HL-60/S4 treated with retinoic acid at 250 ng/mL for 4 days and 3 days (cell line): ENCODE data around the gene GSTK1.
"Not testable (repeated sequence)": the region's sequence is repeated elsewhere in the genome, so short reads cannot be mapped to it uniquely, and the experiment has no call there.

Experiments
- in situ Hi-C: fragments of 300-500 bp; cut with MboI; formaldehyde crosslinking; loops from 2 replicates; pipeline ENCODE4 v1.7.0; 2022; ENCODE audit warnings: low sequenced_read_pairs

Gene GSTK1

DNA sequence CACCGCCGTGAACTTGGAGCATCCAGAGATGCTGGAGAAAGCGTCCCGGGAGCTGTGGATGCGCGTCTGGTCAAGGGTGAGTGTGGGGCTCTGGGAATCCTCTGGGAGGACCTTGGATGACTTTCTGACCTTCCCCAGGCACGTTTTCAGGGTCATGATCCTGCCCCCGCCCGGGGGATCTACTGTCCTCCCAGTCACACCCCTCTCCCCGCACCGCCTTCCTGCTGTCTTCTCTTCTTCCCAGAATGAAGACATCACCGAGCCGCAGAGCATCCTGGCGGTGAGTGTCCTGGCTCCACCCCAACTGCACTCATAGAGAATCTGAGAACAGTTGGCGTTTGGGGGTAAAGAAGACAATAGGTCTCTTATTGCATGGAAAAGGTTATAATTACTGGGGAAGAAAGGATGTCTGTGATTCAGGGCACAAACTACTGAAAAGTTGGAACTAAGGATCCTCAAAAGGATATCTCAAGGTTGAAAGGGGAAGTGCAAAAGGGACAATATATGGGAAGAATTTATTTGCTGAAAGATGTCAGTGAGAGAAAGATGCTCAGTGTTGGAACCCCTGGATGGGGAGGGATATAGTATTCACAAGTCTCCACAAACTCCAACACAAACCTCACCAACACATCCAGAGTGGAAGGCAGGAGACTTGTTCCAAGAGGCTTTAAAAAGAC is 1.9 kb downstream of the GSTK1 start:
- in situ Hi-C loops, result no loop called here

DNA sequence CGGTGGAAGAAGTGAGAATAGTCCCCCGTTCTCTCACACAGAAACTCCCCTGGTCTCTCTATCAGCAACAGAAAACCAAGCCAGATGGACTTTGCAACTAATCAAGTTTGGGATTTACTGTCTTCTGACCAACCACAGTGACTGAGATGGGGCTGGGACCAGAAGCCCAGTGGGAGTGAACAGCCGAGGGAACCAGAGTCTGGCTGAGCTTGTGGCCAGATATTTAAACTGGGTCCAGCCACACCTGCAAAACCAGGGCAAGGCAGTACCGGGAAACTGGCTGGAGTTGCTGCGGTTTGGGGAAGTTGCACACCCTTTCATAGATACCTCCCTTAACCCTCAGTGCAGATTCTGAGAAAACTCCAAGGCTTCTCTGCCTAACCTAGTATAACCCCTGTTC is 6.0 kb downstream of the GSTK1 start:
- in situ Hi-C loops, result no loop called here

DNA sequence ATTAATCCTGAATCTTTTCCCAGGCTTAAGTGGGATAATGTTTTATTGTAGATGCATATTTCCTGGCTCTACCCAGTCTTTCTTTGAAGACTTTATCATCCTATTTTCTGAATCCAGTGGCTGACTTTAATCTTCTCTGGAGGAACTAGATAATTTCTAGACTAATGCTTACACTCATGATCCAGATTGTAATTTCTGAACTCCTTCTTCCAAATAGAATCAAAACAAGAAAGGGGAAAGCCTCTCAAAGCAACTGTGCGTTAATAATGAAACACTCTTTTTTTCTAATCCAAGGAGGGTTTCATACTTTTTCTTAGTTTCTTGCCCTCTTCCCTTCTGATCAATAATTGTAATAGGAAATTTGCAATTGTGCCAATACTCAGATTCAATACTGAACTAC is 8.0 kb downstream of the GSTK1 start:
- in situ Hi-C loops, result no loop called here

DNA sequence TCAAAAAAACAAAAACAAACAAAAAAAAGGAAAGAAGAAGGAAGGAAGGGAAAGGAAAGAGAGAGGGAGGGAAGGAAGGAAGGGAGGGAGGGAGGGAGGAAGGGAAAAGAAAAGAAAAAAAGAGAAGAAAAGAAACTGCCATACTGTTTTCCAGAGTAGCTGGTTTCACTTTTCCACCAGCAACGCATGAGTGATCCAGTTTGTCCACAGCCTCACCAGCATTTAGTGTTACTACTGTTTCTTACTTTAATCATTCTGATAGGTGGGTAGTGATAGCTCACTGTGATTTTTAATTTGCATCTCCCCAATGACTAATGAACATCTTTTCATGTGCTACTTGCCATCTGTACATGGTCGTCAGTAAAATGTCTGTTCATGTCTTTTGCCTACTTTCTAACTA is 9.6 kb downstream of the GSTK1 start:
- in situ Hi-C loops, result no loop called here

DNA sequence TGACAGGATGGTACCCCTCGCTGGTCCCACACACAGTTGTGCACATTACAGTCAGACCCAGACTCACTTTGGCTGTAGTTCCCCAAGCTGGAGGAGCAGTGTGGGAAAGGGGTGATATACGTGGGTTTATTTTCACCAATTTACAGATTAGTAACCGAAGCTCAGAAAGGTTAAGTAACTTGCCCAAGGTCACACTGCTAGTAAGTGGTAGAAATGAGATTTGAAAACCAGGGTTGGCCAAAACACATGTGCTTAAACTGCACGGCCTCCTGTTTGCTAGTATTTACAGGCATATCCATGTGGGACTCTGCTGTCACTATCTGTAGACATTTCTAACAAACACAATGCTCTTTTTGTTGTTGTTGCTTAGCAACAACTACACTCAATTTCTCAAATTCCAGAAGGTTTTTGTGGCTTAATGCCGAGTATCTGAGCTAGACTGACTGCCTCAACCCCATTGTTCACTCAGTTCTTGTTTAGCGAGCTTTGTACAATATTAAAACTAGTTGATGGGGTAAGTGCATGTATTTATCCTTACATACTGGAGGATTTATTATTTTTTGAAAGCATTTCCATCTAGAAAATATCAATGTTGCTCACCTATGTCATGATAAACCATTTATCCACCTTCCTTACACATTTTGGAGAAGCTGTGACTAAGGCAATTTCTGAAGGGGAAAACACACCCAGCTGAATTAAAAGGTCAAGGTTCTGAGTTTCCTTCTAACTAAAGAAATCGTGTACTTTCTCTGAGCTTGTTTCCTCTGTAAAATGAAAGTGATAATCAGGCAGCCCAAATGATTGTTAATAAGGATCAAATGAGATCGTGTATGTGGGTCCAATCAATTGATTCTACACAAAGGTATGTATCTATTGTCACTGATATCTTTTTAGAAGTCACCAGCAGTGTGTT is 16.2 kb downstream of the GSTK1 start:
- in situ Hi-C loops, result no loop called here

DNA sequence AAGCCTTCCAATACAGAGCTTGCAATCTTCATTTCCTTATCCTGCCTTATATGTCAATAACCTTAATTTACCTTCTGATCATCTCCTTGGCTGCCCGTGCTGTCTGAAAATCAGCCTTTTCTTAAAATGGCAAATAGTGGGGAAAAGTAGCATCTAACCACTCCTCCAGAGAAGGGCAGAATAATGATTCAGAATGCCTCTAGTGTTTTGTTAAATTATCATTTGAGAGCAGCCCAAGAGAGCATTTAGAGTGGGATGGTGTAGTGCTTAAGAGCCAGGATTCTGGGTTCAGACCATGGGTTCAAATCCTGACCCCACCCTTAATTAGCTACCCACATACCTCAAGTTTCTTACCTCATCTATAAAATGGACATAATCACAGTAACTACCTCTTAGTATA is 16.9 kb downstream of the GSTK1 start:
- in situ Hi-C loops, result no loop called here

DNA sequence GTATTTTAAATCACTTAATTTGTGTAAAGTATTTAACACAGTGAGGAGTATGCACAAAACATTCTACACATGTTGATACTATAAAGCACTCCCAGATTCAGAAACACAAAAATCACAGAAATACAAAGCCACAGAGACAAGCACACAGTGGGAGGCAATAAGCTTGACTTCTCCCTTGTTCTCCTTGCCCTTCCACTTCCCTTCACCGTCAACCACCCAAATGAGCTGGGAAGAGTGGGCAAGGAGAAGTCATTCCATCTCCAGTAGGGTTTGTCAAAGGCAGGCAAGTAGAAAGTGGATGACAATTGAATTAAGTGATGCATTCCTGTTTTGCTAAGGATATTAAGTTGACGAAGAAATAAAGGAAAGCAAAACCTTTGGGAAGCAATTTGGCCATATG is 17.3 kb downstream of the GSTK1 start:
- in situ Hi-C loops, result no loop called here

DNA sequence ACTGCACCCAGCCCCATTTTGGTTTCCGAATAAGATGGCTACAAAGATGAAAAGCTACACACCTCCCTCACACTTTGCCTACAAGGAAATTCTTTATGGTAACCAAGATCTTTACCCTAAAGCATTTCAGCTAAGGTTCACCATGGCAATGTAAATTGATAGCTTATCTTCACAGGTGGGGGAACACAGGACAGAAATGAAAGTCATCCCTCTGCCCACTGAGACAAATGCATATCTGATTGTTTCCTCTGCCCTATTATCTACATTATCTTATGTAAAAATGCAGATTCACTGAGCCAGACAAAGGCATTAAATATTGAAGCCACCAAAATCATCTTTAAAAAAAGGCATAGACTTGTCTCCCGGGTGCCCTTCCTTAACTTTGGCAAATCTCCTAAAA is 18.3 kb downstream of the GSTK1 start:
- in situ Hi-C loops, result no loop called here

DNA sequence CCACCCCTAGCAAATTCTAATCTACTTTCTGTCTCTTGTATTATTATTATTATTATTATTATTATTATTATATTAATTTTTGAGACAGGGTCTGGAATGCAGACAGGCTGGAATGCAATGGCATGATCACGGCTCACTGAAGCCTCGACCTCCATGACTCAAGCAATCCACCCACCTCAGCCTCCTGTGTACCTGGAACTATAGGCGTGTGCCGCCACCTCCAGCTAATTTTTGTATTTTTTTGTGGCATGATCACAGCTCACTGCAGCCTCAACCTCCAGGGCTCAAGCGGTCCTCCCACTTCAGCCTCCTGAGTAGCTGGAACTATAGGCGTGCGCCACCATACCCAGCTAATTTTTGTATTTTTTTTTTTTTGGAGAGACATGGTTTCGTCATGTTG is 18.9 kb downstream of the GSTK1 start:
- in situ Hi-C loops, result no loop called here

DNA sequence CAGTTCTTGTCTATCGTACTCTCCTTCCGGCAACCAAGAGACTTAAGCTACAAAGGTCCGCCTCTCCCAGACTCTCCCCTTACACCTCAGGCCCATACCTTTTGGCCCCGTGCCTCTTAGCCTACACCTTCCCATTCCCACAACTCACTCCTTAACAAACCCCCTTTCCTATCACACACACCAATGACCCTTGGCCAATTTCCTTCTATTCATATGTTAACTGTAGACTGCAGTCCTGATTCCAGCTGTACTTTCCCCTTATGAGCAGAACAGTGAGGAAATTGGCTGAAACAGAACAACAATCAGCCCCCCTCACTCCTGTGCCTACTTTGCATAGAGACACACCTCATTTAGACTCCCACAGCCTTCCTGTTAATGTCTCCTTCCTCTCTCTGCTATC is 20.1 kb downstream of the GSTK1 start:
- in situ Hi-C loops, result no loop called here

DNA sequence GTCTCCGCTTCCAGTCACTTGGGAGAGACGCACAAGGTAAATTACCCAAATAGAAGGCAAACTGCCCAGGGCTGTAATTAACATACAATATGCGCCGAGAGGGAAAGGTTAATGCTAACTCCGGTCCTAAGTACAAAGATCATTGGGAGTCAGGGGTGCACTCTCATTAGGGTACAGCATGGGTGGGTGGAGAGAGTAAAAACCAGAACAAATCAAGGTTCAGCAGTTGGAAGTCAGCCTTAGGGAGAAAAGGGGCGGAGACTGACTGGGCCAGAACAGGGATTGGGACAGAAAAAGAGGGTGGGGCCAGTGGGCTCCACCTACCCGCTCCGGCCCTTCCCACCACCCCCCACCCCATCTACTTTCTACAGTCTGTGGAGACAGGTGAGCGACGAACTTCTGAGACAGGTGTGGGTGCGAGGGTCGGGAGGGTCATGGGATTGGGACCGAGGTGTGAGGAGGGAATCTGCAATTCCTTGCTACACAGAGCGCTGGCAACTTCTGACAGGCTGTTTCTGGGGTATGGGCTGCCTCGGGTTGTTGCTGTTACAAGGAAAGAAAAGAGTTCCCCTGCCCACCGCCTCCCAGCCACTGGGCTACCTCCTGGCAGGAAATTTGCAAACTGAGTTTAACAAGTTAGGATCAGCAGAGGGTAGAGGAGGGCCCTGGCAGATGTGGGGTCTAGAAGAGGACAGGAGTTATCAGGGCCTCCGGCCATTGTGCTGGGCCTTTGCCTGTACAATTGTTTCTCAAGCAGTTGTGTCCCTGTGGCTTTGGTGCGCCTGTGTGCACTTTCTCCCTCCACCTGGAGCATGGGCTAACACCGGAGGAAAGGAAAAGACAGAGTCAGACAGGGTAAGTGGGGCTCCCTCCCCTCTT is 21.6 kb downstream of the GSTK1 start, which contains the start of gene TMEM139:
Gene TMEM139 (plus strand): TSS at position 368 of the 879 bp plus-strand sequence. CDS start 1,000 bp downstream, outside the sequence.
- in situ Hi-C loops, result no loop called here

DNA sequence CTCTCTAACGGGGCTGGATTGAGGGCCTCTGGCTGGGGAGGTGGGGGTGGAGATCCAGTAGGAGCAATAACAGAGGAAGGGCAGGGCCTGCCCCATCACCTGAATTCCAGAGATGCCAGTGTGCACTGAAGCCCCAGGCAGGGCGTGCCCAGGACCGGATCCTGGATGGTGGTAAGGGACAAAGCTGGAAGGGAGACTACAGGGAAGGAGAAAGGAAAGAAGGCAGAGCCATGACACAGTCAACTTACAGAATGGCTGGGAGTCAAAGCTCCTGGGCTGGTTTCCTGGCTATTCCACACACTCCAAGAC is 22.2 kb downstream of the GSTK1 start:
- in situ Hi-C loops, result no loop called here

DNA sequence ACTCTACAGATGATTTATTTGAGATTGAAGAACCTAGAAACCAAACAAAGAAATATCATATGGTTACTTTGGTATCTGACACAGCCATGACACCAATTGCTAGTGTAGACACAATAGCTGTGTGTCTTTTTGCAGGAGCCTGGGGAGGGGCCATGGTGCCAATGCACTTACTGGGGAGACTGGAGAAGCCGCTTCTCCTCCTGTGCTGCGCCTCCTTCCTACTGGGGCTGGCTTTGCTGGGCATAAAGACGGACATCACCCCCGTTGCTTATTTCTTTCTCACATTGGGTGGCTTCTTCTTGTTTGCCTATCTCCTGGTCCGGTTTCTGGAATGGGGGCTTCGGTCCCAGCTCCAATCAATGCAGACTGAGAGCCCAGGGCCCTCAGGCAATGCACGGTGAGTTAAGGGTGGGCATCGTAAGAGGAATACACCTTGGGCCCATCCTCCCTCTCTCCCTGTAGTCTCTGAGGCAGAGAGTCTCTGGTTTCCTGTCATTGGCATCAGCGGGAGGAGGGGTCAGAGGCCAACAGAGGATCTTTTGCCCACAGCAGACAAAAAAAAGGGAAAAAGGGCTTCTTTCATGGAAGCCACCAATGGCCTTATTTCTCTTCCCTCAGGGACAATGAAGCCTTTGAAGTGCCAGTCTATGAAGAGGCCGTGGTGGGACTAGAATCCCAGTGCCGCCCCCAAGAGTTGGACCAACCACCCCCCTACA is 22.7 kb downstream of the GSTK1 start:
- in situ Hi-C loops, result no loop called here

DNA sequence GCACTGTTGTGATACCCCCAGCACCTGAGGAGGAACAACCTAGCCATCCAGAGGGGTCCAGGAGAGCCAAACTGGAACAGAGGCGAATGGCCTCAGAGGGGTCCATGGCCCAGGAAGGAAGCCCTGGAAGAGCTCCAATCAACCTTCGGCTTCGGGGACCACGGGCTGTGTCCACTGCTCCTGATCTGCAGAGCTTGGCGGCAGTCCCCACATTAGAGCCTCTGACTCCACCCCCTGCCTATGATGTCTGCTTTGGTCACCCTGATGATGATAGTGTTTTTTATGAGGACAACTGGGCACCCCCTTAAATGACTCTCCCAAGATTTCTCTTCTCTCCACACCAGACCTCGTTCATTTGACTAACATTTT is 23.3 kb downstream of the GSTK1 start:
- in situ Hi-C loops, result no loop called here

DNA sequence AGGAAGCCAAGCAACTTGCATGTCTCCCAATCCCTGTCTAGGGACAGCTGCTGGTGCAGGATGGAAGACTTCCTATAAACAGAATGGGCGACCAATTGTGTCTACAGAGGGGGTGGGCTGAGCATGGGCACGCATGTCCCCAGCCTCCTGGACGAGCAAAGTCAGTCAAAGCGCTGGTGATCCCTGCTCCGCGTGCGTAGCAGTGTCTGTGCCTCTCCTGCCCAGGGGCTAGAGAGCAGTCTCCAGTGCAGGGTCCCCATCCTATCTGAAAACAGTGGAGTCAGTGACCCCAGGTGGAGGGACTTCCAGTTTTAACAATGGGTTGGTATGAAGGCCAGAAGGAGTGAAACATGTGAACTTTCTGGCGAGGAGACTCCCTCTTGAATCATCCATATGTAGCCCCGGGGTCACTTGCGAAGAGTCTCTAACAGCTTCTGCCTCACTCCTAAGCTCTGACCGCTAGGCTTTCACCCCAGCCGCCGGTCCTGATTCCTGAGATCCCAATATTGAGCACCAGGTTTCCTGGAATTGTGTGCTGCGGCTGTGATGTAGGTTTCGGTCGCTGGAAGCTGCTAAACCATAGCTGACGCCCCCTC is 24.2 kb downstream of the GSTK1 start:
- in situ Hi-C loops, result no loop called here

DNA sequence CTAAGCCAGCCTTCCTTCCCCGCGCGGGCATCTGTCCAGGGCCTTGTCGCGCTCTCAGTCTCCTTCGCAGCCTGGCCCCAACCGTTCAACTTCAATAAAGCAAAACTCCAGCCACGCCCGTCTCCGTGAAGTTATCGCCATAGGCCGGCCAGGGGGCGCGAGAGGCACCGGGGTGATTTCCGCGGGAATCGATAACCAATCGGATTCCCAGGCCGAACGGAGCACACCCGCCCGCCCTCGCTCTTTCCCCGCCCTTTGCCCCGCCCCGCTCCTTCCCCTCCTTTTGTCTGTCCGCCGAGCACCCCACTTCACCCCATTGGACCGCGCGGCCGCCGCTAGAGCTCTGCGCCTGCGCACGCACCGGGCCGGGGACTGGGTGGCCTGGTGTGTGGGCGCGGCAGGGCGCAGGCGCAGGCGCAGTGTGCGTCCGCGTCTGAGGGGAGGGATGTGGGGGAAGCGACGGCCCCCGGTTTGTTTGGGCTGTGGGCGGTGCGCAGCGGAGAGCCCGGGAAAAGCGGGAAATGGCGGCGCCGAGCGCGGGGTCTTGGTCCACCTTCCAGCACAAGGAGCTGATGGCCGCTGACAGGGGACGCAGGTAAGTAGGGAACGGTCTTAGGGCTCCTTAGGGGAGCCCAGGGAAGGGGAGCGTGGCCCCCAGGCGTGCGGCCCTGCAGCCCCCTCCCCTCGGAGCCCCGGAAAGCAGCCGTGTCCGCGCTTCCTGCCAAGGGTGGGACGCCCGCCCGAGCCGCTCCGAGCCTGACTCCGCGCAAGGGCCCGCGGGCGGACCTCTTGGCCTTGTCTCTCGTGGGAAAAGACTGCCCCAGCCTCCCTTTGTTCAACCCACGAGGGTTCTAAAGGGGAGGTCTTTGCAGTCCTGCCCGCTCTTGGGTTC is 24.9 kb downstream of the GSTK1 start, which contains the start of gene CASP2:
Gene CASP2 (plus strand): TSS at position 417 of the 892 bp plus-strand sequence. CDS start 105 bp downstream, at position 522.
- in situ Hi-C loops, result no loop called here

DNA sequence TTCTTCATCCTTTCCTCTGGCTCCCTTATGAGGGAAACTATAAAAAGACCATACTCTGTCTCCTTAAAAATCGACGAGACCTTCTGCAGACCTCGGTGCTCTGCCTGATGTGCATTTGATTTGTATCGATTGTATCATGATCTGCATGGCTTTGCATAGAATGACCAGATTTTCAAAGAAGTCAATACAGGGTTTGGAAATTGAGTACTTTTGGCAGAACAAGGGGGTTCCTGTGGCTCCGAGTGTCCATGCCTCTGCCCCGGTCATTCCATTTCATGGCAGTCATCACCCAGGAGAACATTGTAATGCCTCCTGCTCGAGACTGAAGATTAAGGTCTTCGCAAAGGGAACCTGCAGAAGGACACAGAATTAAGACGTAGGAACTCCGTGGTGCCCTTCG is 25.6 kb downstream of the GSTK1 start:
- in situ Hi-C loops, result no loop called here

DNA sequence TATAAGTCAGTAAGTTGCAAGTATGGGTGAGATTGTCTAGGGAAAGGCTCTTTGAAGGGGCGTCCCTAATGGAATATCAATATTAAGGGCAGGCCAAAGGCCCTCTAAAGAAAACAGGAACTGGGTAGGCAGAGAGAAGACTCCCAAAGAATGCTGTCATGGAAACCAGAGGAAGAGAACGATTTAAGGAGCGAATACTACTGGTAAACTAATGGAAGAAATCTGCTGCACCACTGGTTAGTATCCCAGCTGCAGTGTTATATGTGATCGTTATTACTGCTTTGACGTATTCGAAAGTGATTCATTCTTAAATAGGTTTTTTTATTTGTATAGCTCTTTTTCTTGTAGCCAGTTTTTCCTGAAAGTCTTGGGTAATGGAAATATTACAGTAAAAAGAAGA is 26.2 kb downstream of the GSTK1 start:
- in situ Hi-C loops, result no loop called here

DNA sequence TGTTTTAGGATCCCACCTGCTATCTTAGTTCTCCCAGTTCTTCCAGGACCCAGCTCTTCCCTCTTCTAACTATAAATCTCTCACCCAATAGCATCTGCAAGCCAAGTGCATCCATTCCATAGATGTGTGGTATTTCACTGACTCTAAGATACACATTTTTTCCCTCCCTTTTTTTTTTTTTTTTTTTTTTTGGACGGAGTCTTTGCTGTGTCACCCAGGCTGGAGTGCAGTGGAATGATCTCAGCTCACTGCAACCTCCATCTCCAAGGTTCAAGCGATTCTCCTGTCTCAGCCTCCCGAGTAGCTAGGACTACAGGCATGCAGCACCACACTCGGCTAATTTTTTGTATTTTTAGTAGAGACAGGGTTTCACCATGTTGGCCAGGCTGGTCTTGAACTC is 26.6 kb downstream of the GSTK1 start:
- in situ Hi-C loops, result not testable (repeated sequence)
